GM12892 (cell line): ENCODE measurements around the gene CBARP.

Experiments used
- POLR2A ChIP-seq: IDR thresholded peaks from 2 replicates; pipeline ENCODE4 v1.6.1; 2011; ENCODE audit warnings: low read depth, low read length, control low read depth
- POLR2AphosphoS5 ChIP-seq: IDR thresholded peaks from 2 replicates; pipeline ENCODE4 v1.6.1; 2011; ENCODE audit warnings: low read depth, low read length, control low read depth
- TAF1 ChIP-seq: IDR thresholded peaks from 2 replicates; pipeline ENCODE4 v1.6.1; 2011; ENCODE audit warnings: low read depth, mild to moderate bottlenecking, control low read depth, low read length, borderline replicate concordance

- TF ChIP-seq POLR2A (no peak), TAF1 (no peak), POLR2AphosphoS5 (no peak)
These were observed 15.8 kb upstream of the CBARP start for GRCh38 chr19:1253514-1254080.
